Measurements from ENCODE around the gene FLRT3. TPM values are rescaled to one million over a fixed set of nuclear protein-coding genes. Genes with fewer than 3 reads are reported as not detected.

FLRT3 gene
- not detected for polyA plus RNA-seq (2012; ENCODE audit: missing spikeins)

DNA sequence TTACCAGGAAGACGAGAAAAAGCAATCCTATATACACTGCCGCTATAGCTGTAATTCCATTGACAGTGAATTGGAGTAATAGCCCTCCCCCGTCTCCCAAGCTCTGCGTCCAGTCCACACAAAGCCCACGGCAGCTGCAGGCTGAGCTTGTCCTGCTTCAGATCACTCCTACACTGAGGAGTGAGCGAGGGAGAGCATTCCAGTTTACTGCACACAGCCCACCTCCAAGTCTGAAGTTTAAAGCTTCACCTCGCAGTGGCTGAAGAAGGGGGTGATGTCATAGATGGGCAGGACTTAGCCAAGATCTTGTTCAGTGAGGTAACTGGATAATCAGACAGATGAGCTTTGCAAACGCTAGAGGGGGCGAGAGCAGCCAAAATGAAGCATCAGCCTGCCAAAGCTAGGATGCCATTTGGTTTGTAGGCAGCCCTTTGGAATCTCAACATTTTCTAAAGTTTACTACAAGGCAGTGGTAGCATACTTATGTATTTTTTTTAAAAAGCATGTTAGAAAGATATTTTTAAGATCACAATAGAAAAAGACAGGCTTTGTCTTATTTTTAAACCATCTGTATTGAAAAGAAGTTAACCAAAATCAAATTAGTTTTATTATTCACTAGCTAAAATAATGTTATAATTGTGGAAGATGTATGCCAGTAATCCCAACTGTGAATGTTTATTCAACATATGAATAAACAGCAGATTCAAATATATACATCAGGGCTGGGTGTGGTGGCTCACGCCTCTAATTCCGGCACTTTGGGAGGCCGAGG lies at the start of gene FLRT3:
Gene FLRT3 (minus strand): TSS at position 213 of the 772 bp plus-strand sequence. CDS start 10,106 bp downstream, outside the sequence.
- TF ChIP-seq POLR2A (IDR thresholded peaks at IDR 0.05; ENCODE audit: low read depth, low read length) (no peak), TAF1 (IDR thresholded peaks at IDR 0.05; ENCODE audit: borderline replicate concordance, low read depth, low read length) (no peak), POLR2AphosphoS5 (IDR thresholded peaks at IDR 0.05; ENCODE audit: low read depth, low read length) (no peak)

DNA sequence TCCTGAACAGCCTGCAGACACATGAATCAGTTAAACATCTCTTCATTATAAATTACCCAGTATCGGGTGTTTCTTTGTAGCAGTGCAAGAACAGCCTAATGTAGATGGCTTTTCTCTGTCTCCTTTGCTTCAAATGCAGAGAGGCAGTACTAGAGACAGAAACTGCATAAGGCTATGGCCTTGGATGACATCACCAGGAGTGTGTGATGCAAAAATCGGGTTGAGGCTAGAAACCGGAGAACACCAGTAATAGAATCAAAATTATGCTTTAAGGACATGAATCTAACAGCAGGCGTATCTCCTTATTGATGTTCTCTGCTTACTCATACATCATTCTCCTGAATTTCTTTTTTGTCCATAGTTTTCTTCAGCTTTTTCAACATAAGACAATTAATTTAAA lies 49.3 kb upstream of the FLRT3 start:
- no peak for DNase-seq (ENCODE audit: insufficient read length)
- TF ChIP-seq POLR2A (IDR thresholded peaks at IDR 0.05; ENCODE audit: low read depth, low read length) (no peak), POLR2AphosphoS5 (IDR thresholded peaks at IDR 0.05; ENCODE audit: low read depth, low read length) (no peak), TAF1 (IDR thresholded peaks at IDR 0.05; ENCODE audit: borderline replicate concordance, low read depth, low read length) (no peak)
- no peak for FAIRE-seq

More for the DNA sequence above, at the start of gene FLRT3:
- DNase-seq (ENCODE audit: insufficient read length) (no peak), FAIRE-seq (peak; percentile 82)

DNA sequence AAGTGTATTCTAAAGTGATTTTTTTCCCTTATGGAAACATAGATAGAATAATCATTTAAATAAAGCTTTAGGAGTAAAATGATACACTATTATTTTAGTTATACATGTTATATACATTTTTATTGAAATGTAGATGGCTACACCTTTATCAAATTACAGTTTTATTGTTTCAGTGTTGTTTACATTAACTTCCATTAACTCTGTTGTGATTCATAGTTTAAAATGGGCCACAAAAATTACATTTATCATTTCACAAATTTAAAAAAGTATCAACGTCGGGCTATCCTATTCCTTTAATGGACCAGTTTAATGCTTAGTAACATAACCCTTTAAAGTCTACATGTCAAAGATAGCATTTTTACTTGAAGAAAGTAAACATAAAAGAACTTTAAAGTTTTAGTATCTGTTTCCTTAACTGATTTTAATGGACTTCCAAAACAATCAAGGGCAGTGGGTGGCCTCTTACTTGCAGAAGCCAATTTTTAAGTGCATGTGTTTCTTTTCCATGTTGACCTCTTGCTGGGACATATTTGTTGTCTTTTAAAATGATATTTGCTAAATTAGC lies 47.8 kb upstream of the FLRT3 start:
- no peak for DNase-seq (ENCODE audit: insufficient read length)
- TF ChIP-seq TAF1 (IDR thresholded peaks at IDR 0.05; ENCODE audit: borderline replicate concordance, low read depth, low read length) (no peak), POLR2A (IDR thresholded peaks at IDR 0.05; ENCODE audit: low read depth, low read length) (no peak), POLR2AphosphoS5 (IDR thresholded peaks at IDR 0.05; ENCODE audit: low read depth, low read length) (no peak)
- no peak for FAIRE-seq

DNA sequence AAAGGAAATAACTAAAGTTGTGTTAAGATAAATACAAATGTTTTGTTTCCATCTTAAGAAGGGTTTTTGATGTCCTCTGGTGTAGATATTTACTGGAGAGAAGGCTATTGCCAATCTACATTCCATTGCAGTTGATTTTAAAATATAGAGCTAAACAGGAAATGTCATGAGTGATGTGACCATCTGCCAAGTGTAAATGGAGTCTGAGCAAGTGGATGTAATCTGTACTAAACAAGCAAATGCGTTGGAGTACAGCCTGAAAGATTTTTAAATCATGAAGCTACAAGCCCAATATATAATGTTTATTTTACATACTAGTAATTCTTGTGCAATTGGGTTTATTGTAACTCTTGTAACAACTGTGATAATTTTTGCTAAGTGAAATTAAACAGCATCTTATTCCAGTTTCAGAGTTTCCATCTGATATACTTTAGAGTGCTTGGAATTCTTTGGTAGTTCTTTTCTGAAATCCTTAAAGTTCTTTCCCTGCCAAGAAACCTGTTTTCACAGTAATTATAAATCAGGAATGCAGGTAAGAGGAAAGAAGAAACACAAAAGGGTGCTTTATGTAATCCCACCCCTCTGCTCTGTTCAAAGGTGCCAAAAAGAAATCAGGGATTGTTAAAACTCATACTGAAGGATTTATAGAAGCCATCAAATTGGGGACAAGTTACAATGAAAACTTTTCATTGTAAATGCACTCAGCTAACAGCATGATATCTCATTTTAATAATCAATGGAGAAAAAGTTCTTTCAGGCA lies 47.2 kb upstream of the FLRT3 start:
- FAIRE-seq (no peak), DNase-seq (ENCODE audit: insufficient read length) (no peak)
- TF ChIP-seq TAF1 (IDR thresholded peaks at IDR 0.05; ENCODE audit: borderline replicate concordance, low read depth, low read length): no peak
- no peak for TF ChIP-seq POLR2AphosphoS5 (IDR thresholded peaks at IDR 0.05; ENCODE audit: low read depth, low read length)
- TF ChIP-seq POLR2A (IDR thresholded peaks at IDR 0.05; ENCODE audit: low read depth, low read length): no peak

GRCh38 chr20:14383335-14383734 lies 45.9 kb upstream of the FLRT3 start:
- FAIRE-seq (no peak), DNase-seq (ENCODE audit: insufficient read length) (no peak)
- TF ChIP-seq POLR2AphosphoS5 (IDR thresholded peaks at IDR 0.05; ENCODE audit: low read depth, low read length): no peak
- no peak for TF ChIP-seq POLR2A (IDR thresholded peaks at IDR 0.05; ENCODE audit: low read depth, low read length)
- TF ChIP-seq TAF1 (IDR thresholded peaks at IDR 0.05; ENCODE audit: borderline replicate concordance, low read depth, low read length): no peak

DNA sequence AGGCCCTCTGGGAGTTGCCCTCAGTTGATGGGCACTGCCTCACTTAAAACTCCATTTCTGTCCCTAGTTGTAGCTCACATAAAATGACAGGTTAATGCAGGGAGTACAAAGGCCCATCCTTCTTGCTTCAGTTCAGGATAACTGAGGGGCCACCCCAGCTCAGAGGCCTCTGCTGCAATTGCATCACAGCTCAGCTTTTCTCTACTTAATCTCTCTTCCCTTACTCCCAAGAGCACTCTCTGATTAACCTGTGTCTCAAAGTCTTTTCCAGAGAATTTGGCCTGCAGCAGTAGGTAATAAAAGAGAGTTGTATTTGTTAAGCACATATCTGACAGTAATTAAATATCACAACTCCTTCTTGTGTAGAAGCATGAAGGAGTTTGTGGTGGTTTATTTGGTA lies 40.9 kb upstream of the FLRT3 start:
- no peak for TF ChIP-seq POLR2AphosphoS5 (IDR thresholded peaks at IDR 0.05; ENCODE audit: low read depth, low read length)
- TF ChIP-seq POLR2A (IDR thresholded peaks at IDR 0.05; ENCODE audit: low read depth, low read length): no peak
- TF ChIP-seq TAF1 (IDR thresholded peaks at IDR 0.05; ENCODE audit: borderline replicate concordance, low read depth, low read length): no peak
- DNase-seq (ENCODE audit: insufficient read length) (no peak), FAIRE-seq (no peak)

DNA sequence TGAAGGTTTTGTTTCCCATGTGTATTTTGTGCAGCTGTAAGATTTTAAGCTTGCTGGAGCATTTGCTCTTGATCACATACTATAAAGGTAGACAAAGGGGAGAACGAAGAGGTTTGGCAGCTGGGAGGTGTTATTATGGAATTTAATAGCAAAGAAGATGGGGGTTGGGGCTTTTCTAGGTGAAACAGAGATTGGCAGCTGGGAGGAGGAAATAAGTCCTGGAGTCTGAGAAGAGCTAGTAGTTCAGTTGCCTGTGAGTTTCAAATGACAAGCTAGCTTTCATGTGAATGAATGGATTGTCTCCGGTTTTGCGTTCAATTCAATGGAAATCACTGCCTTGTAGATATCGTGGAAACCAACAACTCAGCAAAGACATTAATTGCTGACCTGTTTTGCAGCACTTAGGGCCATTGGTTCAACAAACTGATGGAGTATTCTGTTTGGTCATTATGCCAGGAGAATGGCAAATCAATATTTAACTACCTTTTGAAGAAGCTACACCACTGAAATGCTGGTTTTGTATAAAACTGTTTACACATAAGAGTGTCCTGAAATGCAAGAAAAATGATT lies 38.1 kb upstream of the FLRT3 start:
- TF ChIP-seq POLR2A (IDR thresholded peaks at IDR 0.05; ENCODE audit: low read depth, low read length) (no peak), TAF1 (IDR thresholded peaks at IDR 0.05; ENCODE audit: borderline replicate concordance, low read depth, low read length) (no peak), POLR2AphosphoS5 (IDR thresholded peaks at IDR 0.05; ENCODE audit: low read depth, low read length) (no peak)
- no peak for FAIRE-seq
- no peak for DNase-seq (ENCODE audit: insufficient read length)

- no peak for TF ChIP-seq POLR2AphosphoS5 (IDR thresholded peaks at IDR 0.05; ENCODE audit: low read depth, low read length)
- DNase-seq (ENCODE audit: insufficient read length) (no peak), FAIRE-seq (no peak)
These were observed 36.8 kb upstream of the FLRT3 start for GRCh38 chr20:14374196-14374595.

DNA sequence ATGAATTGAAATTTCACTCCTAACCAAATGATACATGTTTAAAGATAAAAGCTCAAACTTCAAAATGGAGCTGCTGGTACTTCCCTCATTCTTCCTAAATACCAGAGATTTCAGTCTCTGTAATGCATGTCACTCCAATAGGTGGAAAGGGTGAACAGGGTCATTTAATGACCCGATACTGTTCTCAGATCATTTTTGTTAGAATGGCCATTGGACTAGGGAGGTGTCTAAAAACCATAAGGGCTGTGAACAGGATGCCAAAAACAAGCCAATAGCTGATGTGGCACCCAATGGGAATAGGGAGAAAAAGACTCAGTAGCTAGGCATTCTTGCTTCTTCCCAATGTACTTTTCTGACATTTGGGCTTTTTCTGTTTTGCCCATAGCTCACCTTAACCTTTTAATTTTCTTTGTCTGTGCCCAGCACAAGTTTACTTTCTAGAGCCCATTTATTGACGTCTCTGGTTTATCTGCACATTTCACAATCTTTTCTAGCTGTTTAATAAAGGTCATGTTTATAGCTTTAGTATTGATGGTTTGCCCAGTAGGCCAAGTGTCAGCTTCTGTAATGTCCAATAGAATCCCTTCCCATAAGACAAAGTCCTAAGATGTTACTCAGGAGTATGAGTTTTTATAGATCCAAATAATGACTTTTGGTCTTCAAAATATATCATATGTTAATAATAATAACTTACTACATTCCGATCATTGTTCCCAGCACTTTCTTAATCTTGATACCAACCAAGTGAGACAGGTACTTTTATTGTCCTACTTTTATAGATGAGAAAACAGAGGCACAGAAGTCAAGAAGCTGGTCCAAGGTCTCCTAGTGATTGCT lies 24.3 kb upstream of the FLRT3 start:
- TF ChIP-seq POLR2AphosphoS5 (IDR thresholded peaks at IDR 0.05; ENCODE audit: low read depth, low read length) (no peak), TAF1 (IDR thresholded peaks at IDR 0.05; ENCODE audit: borderline replicate concordance, low read depth, low read length) (no peak), POLR2A (IDR thresholded peaks at IDR 0.05; ENCODE audit: low read depth, low read length) (no peak)
- DNase-seq (ENCODE audit: insufficient read length) (no peak), FAIRE-seq (no peak)

DNA sequence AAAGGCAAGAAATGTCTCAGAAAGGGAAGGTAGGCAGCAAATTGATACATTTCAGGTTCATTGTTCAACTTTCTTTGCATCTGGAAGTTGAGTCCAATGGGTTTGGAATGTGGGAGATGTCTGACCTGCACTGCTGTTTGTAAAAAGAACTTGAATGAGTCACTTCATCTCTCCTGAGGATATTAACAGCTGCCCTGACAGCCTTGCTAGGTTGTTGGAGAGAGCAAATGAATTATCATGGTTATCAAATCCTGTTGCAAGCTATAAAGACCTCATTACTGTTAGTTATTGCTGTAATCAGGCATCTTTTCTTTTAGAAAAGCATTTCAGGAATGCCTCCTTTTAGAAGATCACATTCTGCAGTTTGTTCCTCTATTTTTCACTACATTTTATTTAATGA lies 23.0 kb upstream of the FLRT3 start:
- FAIRE-seq (no peak), DNase-seq (ENCODE audit: insufficient read length) (no peak)
- TF ChIP-seq TAF1 (IDR thresholded peaks at IDR 0.05; ENCODE audit: borderline replicate concordance, low read depth, low read length) (no peak), POLR2A (IDR thresholded peaks at IDR 0.05; ENCODE audit: low read depth, low read length) (no peak), POLR2AphosphoS5 (IDR thresholded peaks at IDR 0.05; ENCODE audit: low read depth, low read length) (no peak)

- FAIRE-seq (no peak), DNase-seq (ENCODE audit: insufficient read length) (no peak)
- no peak for TF ChIP-seq POLR2AphosphoS5 (IDR thresholded peaks at IDR 0.05; ENCODE audit: low read depth, low read length)
- TF ChIP-seq POLR2A (IDR thresholded peaks at IDR 0.05; ENCODE audit: low read depth, low read length): no peak
These were observed 18.4 kb upstream of the FLRT3 start for GRCh38 chr20:14355791-14356190.
